ENCODE measurements around the gene FCHSD2. TPM values are rescaled to one million over a fixed set of nuclear protein-coding genes. Genes with fewer than 3 reads are reported as not detected.

The FCHSD2 gene
- total and polyA plus RNA-seq, 2 of the 8 experiments (the other 6 are each of a cell fraction or from before 2014, with no cell fraction given), result 4.1 to 7.8 TPM

DNA sequence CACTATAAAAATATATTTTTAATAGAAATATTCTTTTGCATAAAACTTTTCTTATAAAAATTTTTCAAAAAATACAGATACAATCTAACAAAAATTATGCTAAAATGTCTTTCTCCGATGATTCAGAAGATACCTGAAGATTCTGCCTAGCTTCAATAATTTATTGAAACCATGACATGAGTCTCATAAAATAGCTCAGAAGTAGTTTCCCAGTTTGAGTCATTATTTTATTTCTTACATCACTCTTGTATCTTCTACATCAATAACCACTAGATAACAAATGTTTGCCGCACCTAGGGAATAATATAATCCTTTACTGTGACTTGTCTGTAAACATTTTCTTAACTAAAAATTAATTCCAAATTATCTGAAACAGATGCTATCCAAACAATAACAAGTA lies 158.6 kb downstream of the FCHSD2 start:
- ChIA-PET CTCF (ENCODE audit: partially characterized antibody) (interaction anchor here (0.6 to 1.5 kb wide), 3 partner anchors 17 to 195 kb away, joined by 3 read pairs; no protein-coding TSS in a partner anchor), POLR2A (ENCODE audit: partially characterized antibody) (no interaction called here)
- Histone ChIP-seq H4K5ac (ENCODE audit: insufficient read length, low read depth, low read length) (no peak overlapping the region), H3K27me3 (replicated peaks in 1 of 4; ENCODE audit: control insufficient read depth in 3 of 4, extremely low read depth in 1 of 4, insufficient read depth in 3 of 4, low read length in 3 of 4) (no peaks in the 10 kb centered on the region), H3K23me2 (ENCODE audit: low read depth, low read length) (no peaks in the 10 kb centered on the region), H3K18ac (ENCODE audit: extremely low read depth, low read length) (no peak overlapping the region), H3K4me3 (ENCODE audit: extremely low read depth in 1 of 4, insufficient read depth in 2 of 4, low read depth in 3 of 4, low read length in 4 of 4) (no peak overlapping the region), H3K23ac (ENCODE audit: insufficient read length) (no peak overlapping the region), H3K14ac (ENCODE audit: insufficient read length) (no peak overlapping the region), H2AK5ac (ENCODE audit: low read depth, low read length) (no peak overlapping the region), H4K20me1 (replicated peaks in 1 of 2; ENCODE audit: control insufficient read depth in 1 of 2, insufficient read depth in 2 of 2, low read length in 2 of 2) (no peaks in the 10 kb centered on the region), H3K9me3 (ENCODE audit: insufficient read depth in 2 of 2, low read depth in 1 of 2, low read length in 1 of 2) (no peaks in the 10 kb centered on the region), H2AFZ (ENCODE audit: low read length) (no peak overlapping the region), H3K36me3 (ENCODE audit: control insufficient read depth in 2 of 4, insufficient read depth in 4 of 4, low read length in 3 of 4) (no peaks in the 10 kb centered on the region), H3K27ac (ENCODE audit: low read depth, low read length) (no peak overlapping the region), H2BK120ac (replicated peaks; ENCODE audit: low read depth, low read length) (no peak overlapping the region), H3K56ac (replicated peaks; ENCODE audit: insufficient read length, low read depth, low read length) (no peak overlapping the region), H4K91ac (replicated peaks; ENCODE audit: insufficient read length, low read length) (no peak overlapping the region), H4K8ac (ENCODE audit: extremely low read depth, insufficient read depth, low read length) (no peak overlapping the region), H2BK12ac (ENCODE audit: low read depth, low read length) (no peak overlapping the region), H2BK15ac (ENCODE audit: low read length) (no peak overlapping the region), H3K79me1 (ENCODE audit: low read depth, low read length) (no peaks in the 10 kb centered on the region), H3K9ac (replicated peaks in 1 of 4; ENCODE audit: extremely low read depth in 1 of 4, low read depth in 3 of 4, low read length in 3 of 4) (no peak overlapping the region), H3K79me2 (ENCODE audit: control insufficient read depth in 1 of 2, insufficient read depth in 2 of 2, low read length in 2 of 2) (no peaks in the 10 kb centered on the region), H2BK5ac (ENCODE audit: low read depth, low read length) (no peak overlapping the region), H2BK20ac (ENCODE audit: low read length) (no peak overlapping the region), H3K4me2 (ENCODE audit: insufficient read depth in 1 of 2, low read depth in 2 of 2, low read length in 2 of 2) (no peak overlapping the region), H3K4me1 (replicated peaks in 1 of 4; ENCODE audit: control insufficient read depth in 3 of 4, insufficient read depth in 4 of 4, low read length in 3 of 4) (peaks cover 0 to 2% (median 0%) of the 10 kb centered on the region in 4 experiments; a peak in 1 of 7 replicates), H3K4ac (replicated peaks; ENCODE audit: insufficient read length, low read depth, low read length) (no peak overlapping the region)
- FAIRE-seq (no peak), DNase-seq (ENCODE audit: low read depth in 1 of 2, low spot score in 2 of 2) (no peak)
- 88% methylated on average over 2 of the region's 2 CpGs; no CpG with 5 or more reads in 1 of the 2 experiments for WGBS, 2 experiments (ENCODE audit: extremely low coverage in 1 of 2, insufficient coverage in 1 of 2, insufficient read length in 1 of 2, insufficient replicate concordance in 2 of 2, low coverage in 1 of 2, low lambda C conversion rate in 2 of 2, missing lambda C conversion rate in 1 of 2)
- TF ChIP-seq, protein P1, sequence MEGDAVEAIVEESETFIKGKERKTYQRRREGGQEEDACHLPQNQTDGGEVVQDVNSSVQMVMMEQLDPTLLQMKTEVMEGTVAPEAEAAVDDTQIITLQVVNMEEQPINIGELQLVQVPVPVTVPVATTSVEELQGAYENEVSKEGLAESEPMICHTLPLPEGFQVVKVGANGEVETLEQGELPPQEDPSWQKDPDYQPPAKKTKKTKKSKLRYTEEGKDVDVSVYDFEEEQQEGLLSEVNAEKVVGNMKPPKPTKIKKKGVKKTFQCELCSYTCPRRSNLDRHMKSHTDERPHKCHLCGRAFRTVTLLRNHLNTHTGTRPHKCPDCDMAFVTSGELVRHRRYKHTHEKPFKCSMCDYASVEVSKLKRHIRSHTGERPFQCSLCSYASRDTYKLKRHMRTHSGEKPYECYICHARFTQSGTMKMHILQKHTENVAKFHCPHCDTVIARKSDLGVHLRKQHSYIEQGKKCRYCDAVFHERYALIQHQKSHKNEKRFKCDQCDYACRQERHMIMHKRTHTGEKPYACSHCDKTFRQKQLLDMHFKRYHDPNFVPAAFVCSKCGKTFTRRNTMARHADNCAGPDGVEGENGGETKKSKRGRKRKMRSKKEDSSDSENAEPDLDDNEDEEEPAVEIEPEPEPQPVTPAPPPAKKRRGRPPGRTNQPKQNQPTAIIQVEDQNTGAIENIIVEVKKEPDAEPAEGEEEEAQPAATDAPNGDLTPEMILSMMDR (IDR thresholded peaks at IDR 0.05; ENCODE audit: control extremely low read depth in 1 of 3, insufficient read depth in 1 of 3, low read depth in 1 of 3, low read length in 3 of 3), result no peak
- TF ChIP-seq SIRT6 (IDR thresholded peaks at IDR 0.05; ENCODE audit: low read length) (no peak), MAX (IDR thresholded peaks at IDR 0.05) (no peak), JUND (IDR thresholded peaks at IDR 0.05; ENCODE audit: low read length) (no peak), CREB1 (IDR thresholded peaks at IDR 0.05) (no peak), ZNF274 (IDR thresholded peaks at IDR 0.05; ENCODE audit: borderline replicate concordance, extremely low read depth, low read length) (no peak), TEAD4 (IDR thresholded peaks at IDR 0.05; ENCODE audit: low read depth, low read length) (no peak), BACH1 (IDR thresholded peaks at IDR 0.05; ENCODE audit: low read length) (no peak), EP300 (IDR thresholded peaks at IDR 0.05; ENCODE audit: borderline replicate concordance in 1 of 2, low read depth in 2 of 2, low read length in 2 of 2) (no peak), ATF3 (IDR thresholded peaks at IDR 0.05; ENCODE audit: insufficient read depth, low read depth, low read length) (no peak)
